Esophagus muscularis mucosa (tissue), 4 donors: ENCODE results near the gene MSI2.

Source experiments
- EP300 ChIP-seq: sonication (generic); formaldehyde crosslinking; IDR thresholded peaks from one replicate; pipeline ENCODE4 v1.6.1; 2017; ENCODE audit warnings: antibody characterized with exemption
- POLR2A ChIP-seq: fragments of 450-650 bp; IDR thresholded peaks from one replicate; pipeline ENCODE4 v1.6.1; 2017; ENCODE audit warnings: antibody characterized with exemption, moderate library complexity, mild to moderate bottlenecking, low read depth
- POLR2AphosphoS5 ChIP-seq, 2 donors: sonication (generic); formaldehyde crosslinking; IDR thresholded peaks; one replicate each; pipeline ENCODE4 v1.6.1; 2017; ENCODE audit warnings: antibody characterized with exemption in 2 of 2
- TF ChIP-seq, protein P1 (sequence below), 3 experiments: fragments of 200-600 bp in 2 of 3; fragments of 450-650 bp in 1 of 3; sonication (generic) in 2 of 3; IDR thresholded peaks; one replicate each; pipeline ENCODE4 v1.5.1; 2017 to 2019; ENCODE audit warnings: antibody characterized with exemption in 3 of 3, mild to moderate bottlenecking in 2 of 3, moderate library complexity in 1 of 3

GRCh38 chr17:57563958-57564357 lies 307.6 kb downstream of the MSI2 start:
- TF ChIP-seq, protein P1, sequence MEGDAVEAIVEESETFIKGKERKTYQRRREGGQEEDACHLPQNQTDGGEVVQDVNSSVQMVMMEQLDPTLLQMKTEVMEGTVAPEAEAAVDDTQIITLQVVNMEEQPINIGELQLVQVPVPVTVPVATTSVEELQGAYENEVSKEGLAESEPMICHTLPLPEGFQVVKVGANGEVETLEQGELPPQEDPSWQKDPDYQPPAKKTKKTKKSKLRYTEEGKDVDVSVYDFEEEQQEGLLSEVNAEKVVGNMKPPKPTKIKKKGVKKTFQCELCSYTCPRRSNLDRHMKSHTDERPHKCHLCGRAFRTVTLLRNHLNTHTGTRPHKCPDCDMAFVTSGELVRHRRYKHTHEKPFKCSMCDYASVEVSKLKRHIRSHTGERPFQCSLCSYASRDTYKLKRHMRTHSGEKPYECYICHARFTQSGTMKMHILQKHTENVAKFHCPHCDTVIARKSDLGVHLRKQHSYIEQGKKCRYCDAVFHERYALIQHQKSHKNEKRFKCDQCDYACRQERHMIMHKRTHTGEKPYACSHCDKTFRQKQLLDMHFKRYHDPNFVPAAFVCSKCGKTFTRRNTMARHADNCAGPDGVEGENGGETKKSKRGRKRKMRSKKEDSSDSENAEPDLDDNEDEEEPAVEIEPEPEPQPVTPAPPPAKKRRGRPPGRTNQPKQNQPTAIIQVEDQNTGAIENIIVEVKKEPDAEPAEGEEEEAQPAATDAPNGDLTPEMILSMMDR (IDR thresholded peaks at IDR 0.05) = no peak
- TF ChIP-seq POLR2A = no peak
- TF ChIP-seq POLR2AphosphoS5 (IDR thresholded peaks at IDR 0.05) = no peak
- TF ChIP-seq EP300 = no peak
